ENCODE results near the gene CADM1.

DNA sequence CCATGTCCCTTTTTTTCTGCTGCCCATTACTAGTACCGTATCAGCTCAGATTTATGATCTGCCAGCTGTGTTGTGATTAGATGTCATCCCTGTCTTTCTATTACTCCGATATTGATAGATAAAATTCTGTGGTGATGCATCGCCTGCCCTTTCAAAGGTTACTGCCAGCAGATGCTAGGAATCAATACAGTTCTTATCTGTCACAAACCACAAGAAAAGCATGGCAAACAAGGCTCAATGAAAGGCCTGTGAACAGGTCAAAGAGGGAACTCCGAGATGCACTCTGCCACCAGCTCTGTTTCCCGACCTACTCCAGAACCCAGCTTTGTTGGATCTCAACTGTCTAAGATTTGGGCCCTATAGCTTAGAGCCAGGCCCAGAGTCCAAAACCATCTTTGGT is 246.0 kb downstream of the CADM1 start:
- no peak for TF ChIP-seq POLR2A (IDR thresholded peaks at IDR 0.05)
- TF ChIP-seq CTCF (IDR thresholded peaks at IDR 0.05), result no peak

Data from prostate gland (tissue), 2 donors.